LNCaP clone FGC (cell line): ENCODE results near the gene PRKN.

Experiments
- DNase-seq: peaks from one replicate; pipeline ENCODE4 v3.0.0-alpha.2; 2011; ENCODE audit warnings: low read depth
- H3K4me3 ChIP-seq: 2 replicates; pipeline ENCODE4 v1.5.1; 2011; ENCODE audit warnings: mild to moderate bottlenecking, low read depth, low read length, control low read depth
- CTCF ChIP-seq: IDR thresholded peaks from 2 replicates; pipeline ENCODE4 v1.5.1; 2012; ENCODE audit warnings: mild to moderate bottlenecking; ENCODE audit not compliant: control insufficient read depth, insufficient read depth; ENCODE audit errors: extremely low read depth

Gene PRKN

GRCh38 chr6:162229093-162229492 is 498.5 kb downstream of the PRKN start:
- TF ChIP-seq CTCF = no peak
- no peak overlapping the region for H3K4me3 ChIP-seq
- no peak for DNase-seq

GRCh38 chr6:162226803-162227202 is 500.8 kb downstream of the PRKN start:
- no peak overlapping the region for H3K4me3 ChIP-seq
- DNase-seq = no peak
- TF ChIP-seq CTCF = no peak

DNA sequence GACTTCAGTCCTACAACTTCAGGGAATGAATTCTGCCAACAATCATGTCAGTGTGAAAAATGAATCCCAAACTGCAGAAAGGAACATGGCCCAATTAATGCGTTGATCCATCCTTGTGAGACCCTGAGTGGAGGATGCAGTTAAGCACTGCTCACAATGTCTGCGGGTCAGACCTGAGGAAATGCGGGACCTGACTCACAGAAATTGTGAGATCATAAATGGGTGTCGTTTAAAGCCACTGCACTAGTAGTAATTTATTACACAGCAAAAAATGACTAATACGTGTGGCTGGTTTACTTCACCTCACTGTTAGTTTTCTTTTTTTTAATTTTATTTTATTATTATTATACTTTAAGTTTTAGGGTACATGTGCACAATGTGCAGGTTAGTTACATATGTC is 505.0 kb downstream of the PRKN start:
- TF ChIP-seq CTCF = no peak
- H3K4me3 ChIP-seq = no peak overlapping the region
- DNase-seq = no peak

DNA sequence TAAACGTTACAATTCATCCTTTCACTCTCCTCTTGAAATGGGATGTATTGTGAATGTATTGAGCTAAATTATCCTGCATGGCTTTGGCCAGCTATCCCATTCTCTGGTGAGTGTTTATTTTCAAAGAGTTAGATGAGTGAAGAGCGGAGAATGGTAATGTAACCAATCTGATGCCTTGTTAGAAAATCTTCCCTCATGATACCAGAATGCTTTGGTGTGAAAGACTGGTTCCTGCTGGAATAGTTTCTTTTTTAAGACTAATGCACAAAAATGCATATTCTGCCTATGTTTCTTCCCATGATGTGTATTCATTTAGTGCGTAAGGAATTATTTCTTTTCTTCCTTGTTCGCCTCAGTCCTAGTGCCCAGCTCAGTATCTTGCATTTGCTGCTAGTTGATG is 506.7 kb downstream of the PRKN start:
- DNase-seq = no peak
- no peak for TF ChIP-seq CTCF

GRCh38 chr6:162219266-162219665 is 508.3 kb downstream of the PRKN start:
- no peak for TF ChIP-seq CTCF
- no peak for DNase-seq
- no peak overlapping the region for H3K4me3 ChIP-seq

More for the DNA sequence above, 506.7 kb downstream of the PRKN start:
- no peak overlapping the region for H3K4me3 ChIP-seq

- no peak overlapping the region for H3K4me3 ChIP-seq
- TF ChIP-seq CTCF = no peak
- no peak for DNase-seq
Measured at GRCh38 chr6:162217811-162218493, 509.6 kb downstream of the PRKN start.

GRCh38 chr6:162217058-162217457 is 510.5 kb downstream of the PRKN start:
- TF ChIP-seq CTCF = no peak
- H3K4me3 ChIP-seq = no peak overlapping the region
- DNase-seq = no peak
